SK-N-SH (cell line): ENCODE results near the gene NTSR1. TPM values are rescaled to one million over a fixed set of nuclear protein-coding genes. Genes with fewer than 3 reads are reported as not detected.

Experiments used
- CTCF ChIA-PET: fragments of 300-600, 350-600 bp; formaldehyde crosslinking; extraction: SDS; loops from one replicate; lab custom pipeline; 2021; lab: Yijun Ruan, JAX
- POLR2A ChIA-PET: fragments of 350-600 bp; sonication (Branson Sonifier 250); formaldehyde crosslinking; extraction: SDS; loops from one replicate; lab custom pipeline; 2020; ENCODE audit warnings: antibody characterized with exemption, inconsistent platforms; lab: Yijun Ruan, JAX
- DNase-seq: peaks from one replicate; pipeline ENCODE4 v3.0.0; 2012
- H2AFZ ChIP-seq: fragments of 200-600 bp; sonication (generic); 2 replicates; pipeline ENCODE4 v1.8.1; 2016; ENCODE audit warnings: antibody characterized with exemption, mild to moderate bottlenecking, low read depth
- H3F3A ChIP-seq: fragments of 200-600 bp; sonication (generic); replicated peaks from 2 replicates; pipeline ENCODE3; 2016; ENCODE audit warnings: antibody characterized with exemption, mild to moderate bottlenecking; ENCODE audit not compliant: insufficient read depth
- H3K27ac ChIP-seq, 2 experiments: fragments of 200-500 bp in 1 of 2; fragments of 200-600 bp in 1 of 2; sonication (Bioruptor generic) in 1 of 2; sonication (generic), shearing (Covaris generic) in 1 of 2; 2 replicates each; pipeline versions ENCODE4 v1.5.1 to v1.6.1; 2014 to 2016; ENCODE audit warnings: low read depth in 2 of 2, inconsistent platforms in 1 of 2, low read length in 1 of 2, mild to moderate bottlenecking in 1 of 2, mixed read lengths in 1 of 2
- H3K27me3 ChIP-seq: fragments of 200-600 bp; sonication (generic), shearing (Covaris generic); 2 replicates; pipeline ENCODE4 v1.6.1; 2016; ENCODE audit warnings: mixed run types; ENCODE audit not compliant: insufficient read depth
- H3K36me3 ChIP-seq, 2 experiments: fragments of 200-500 bp in 1 of 2; fragments of 200-600 bp in 1 of 2; sonication (Bioruptor generic) in 1 of 2; sonication (generic) in 1 of 2; replicated peaks in 1 of 2; 2 replicates each; pipeline versions ENCODE3 to v1.5.1; 2014 to 2016; ENCODE audit warnings: low read length in 1 of 2, mild to moderate bottlenecking in 1 of 2; ENCODE audit not compliant: insufficient read depth in 2 of 2, control insufficient read depth in 1 of 2
- H3K4me1 ChIP-seq, 2 experiments: fragments of 200-500 bp in 1 of 2; fragments of 200-600 bp in 1 of 2; sonication (Bioruptor generic) in 1 of 2; sonication (generic), shearing (Covaris generic) in 1 of 2; 2 replicates each; pipeline versions ENCODE4 v1.5.1 to v1.6.1; 2014 to 2016; ENCODE audit warnings: low read depth in 1 of 2, low read length in 1 of 2, mixed run types in 1 of 2; ENCODE audit not compliant: insufficient read depth in 2 of 2, control insufficient read depth in 1 of 2
- H3K4me2 ChIP-seq: fragments of 200-600 bp; sonication (generic), shearing (Covaris generic); 2 replicates; pipeline ENCODE4 v1.6.1; 2017; ENCODE audit warnings: mixed run types
- H3K4me3 ChIP-seq, 2 experiments: fragments of 200-500 bp in 1 of 2; fragments of 200-600 bp in 1 of 2; sonication (Bioruptor generic) in 1 of 2; sonication (generic), shearing (Covaris generic) in 1 of 2; 2 replicates each; pipeline versions ENCODE4 v1.5.1 to v1.8.1; 2014 to 2016; ENCODE audit warnings: low read depth in 2 of 2, inconsistent platforms in 1 of 2, low read length in 1 of 2, mild to moderate bottlenecking in 1 of 2, mixed read lengths in 1 of 2, moderate library complexity in 1 of 2
- H3K79me2 ChIP-seq: fragments of 200-600 bp; sonication (generic); 2 replicates; pipeline ENCODE4 v1.8.1; 2017; ENCODE audit warnings: mild to moderate bottlenecking; ENCODE audit not compliant: insufficient read depth
- H3K9ac ChIP-seq: fragments of 200-600 bp; sonication (generic); 2 replicates; pipeline ENCODE4 v1.6.1; 2017; ENCODE audit warnings: mixed run types
- H3K9me2 ChIP-seq: fragments of 200-600 bp; sonication (generic); 2 replicates; pipeline ENCODE4 v1.6.1; 2017; ENCODE audit warnings: mixed run types
- H3K9me3 ChIP-seq: fragments of 200-600 bp; sonication (generic); 2 replicates; pipeline ENCODE4 v1.6.1; 2017; ENCODE audit warnings: mixed run types, mild to moderate bottlenecking, moderate library complexity
- H4K20me1 ChIP-seq: fragments of 200-600 bp; sonication (generic); 2 replicates; pipeline ENCODE4 v1.6.1; 2017; ENCODE audit warnings: mild to moderate bottlenecking, mixed run types; ENCODE audit not compliant: insufficient read depth
- FOSL2 ChIP-seq: IDR thresholded peaks from 2 replicates; pipeline ENCODE4 v1.4.0; 2012; ENCODE audit warnings: low read depth, mild to moderate bottlenecking, moderate library complexity, borderline replicate concordance
- FOXJ3 ChIP-seq: sonication (generic); formaldehyde crosslinking; IDR thresholded peaks from 2 replicates; pipeline ENCODE4 v1.5.1; 2020; ENCODE audit warnings: mild to moderate bottlenecking, missing genetic modification reagents
- GATA2 ChIP-seq: sonication (generic); formaldehyde crosslinking; IDR thresholded peaks from 2 replicates; pipeline ENCODE4 v1.5.0; 2020; ENCODE audit warnings: mild to moderate bottlenecking, missing genetic modification reagents
- IRF3 ChIP-seq: fragments of 150-350 bp; IDR thresholded peaks from 2 replicates; pipeline ENCODE4 v1.6.1; 2016; ENCODE audit warnings: mild to moderate bottlenecking, low read depth, low read length
- JUND ChIP-seq: IDR thresholded peaks from 2 replicates; pipeline ENCODE4 v1.4.0; 2012
- MXI1 ChIP-seq: IDR thresholded peaks from 2 replicates; pipeline ENCODE4 v1.6.1; 2012; ENCODE audit warnings: mild to moderate bottlenecking, low read depth, low read length, improper control_type of control experiment
- NFIC ChIP-seq: IDR thresholded peaks from 2 replicates; pipeline ENCODE4 v1.4.0; 2012; ENCODE audit warnings: borderline replicate concordance
- NRF1 ChIP-seq: IDR thresholded peaks from 2 replicates; pipeline ENCODE4 v1.6.1; 2012; ENCODE audit warnings: low read depth, mild to moderate bottlenecking, low read length
- RAD21 ChIP-seq: IDR thresholded peaks from 2 replicates; pipeline ENCODE4 v1.6.1; 2012; ENCODE audit warnings: mild to moderate bottlenecking, low read length
- RXRA ChIP-seq: IDR thresholded peaks from 2 replicates; pipeline ENCODE4 v1.4.0; 2012; ENCODE audit warnings: low read depth, mild to moderate bottlenecking, borderline replicate concordance
- SIN3A ChIP-seq: IDR thresholded peaks from 2 replicates; pipeline ENCODE4 v1.6.1; 2012; ENCODE audit warnings: low read depth, mild to moderate bottlenecking, low read length, moderate library complexity, borderline replicate concordance
- TCF12 ChIP-seq: IDR thresholded peaks from 2 replicates; pipeline ENCODE4 v1.4.0; 2012
- TEAD4 ChIP-seq: IDR thresholded peaks from 2 replicates; pipeline ENCODE4 v1.4.0; 2012; ENCODE audit warnings: mild to moderate bottlenecking, borderline replicate concordance; ENCODE audit not compliant: insufficient read depth
- USF2 ChIP-seq: fragments of 150-350 bp; IDR thresholded peaks from 2 replicates; pipeline ENCODE4 v1.6.1; 2017; ENCODE audit warnings: antibody characterized with exemption, low read length, low read depth, borderline replicate concordance
- WGBS: methylation state at CpG from one replicate; pipeline ENCODE4 v1.1.6; 2017; ENCODE audit warnings: low lambda C conversion rate; 5-methylcytosine and 5-hydroxymethylcytosine counted together
- polyA plus RNA-seq, 3 experiments: library from polyadenylated mRNA; depleted of rRNA; stranded (reverse); fragments of >200 nt; gene quantifications; 2 replicates each; pipeline ENCODE4 v1.2.3, GENCODE V29; 2012

Gene NTSR1
- polyA plus RNA-seq, 1 of the 3 experiments (the other 2 are of a cell fraction): 8.2 TPM

DNA sequence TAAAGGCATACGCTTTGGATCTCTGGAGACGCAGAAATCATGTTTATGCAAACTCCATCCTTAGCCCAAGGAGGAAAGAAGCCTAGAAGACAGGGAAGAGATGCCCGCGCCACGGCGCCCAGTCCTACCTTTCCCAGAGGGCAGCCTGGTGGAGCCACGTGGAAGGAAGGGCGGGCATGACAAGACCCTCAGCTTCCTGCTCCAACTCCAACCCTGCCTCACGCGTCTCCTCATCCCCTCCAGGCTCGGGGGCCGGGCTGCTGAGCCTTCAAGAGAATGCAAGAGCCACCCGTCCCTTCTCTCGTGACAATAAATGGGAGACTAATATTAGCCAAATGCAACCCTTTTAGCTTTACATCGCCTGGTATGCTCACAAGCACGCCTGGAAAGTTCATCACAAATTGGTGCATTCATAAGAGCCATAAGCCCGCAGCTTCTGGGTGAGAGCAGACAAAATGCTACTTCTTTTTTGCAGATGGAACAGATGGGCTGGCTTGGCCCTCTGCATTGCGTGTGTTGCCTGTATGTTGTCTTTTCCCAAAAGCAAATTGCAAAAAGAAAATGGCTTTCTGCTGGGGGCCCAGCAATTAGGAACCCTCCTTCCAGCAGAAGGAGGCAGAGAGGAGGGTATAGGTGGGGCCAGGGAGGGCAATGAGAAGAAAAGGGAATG, 8.2 kb upstream of the NTSR1 start (continued):
- TF ChIP-seq USF2 (no peak), SIN3A (no peak), MXI1 (no peak)

DNA sequence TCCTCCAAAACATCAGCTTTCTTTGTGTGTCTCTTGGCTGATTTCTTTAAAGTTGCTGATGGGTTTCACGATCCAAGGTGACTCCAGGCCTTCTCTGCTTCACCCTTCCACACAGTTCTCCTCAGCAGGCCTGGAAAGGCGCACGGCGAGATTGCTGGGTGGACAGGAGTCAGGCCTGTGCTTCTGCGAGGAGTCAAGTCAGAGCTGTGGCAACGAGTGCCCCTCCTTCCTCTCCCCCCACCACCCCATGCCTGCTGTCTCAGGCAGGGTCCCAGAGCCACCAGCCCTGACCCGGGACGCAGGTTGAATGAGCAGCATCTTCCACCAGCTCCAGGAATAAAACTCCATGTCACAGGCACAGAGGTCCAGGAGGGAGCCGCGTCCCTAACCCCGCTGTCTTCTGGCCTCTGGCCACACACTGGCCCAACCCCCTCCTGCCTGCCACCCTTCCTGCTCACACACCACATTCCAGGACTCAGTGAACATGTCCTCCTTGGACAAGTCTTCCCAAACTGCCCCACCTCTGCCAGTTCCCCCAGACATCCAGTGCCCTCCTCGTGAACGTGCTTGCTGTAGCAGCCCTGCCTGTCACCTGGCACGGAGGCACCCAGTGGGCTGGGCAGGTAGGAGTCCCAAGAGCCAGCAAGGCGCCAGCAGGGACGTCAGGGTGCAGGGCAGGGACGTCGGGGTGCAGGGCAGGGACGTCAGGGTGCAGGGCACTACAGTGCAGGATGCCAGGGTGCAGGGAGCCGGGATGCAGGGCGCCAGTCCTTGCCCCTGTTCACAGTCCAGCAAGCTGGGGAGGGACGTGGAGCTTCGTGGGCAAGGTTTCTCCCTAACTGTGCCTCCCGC, 7.2 kb upstream of the NTSR1 start:
- no peaks in the 10 kb centered on the region for H3K27me3 ChIP-seq
- H3K36me3 ChIP-seq: no peaks in the 10 kb centered on the region
- H3K9me2 ChIP-seq: no peaks in the 10 kb centered on the region
- 85% methylated on average over 10 of the region's 24 CpGs for WGBS
- H4K20me1 ChIP-seq: no peaks in the 10 kb centered on the region
- H3K4me3 ChIP-seq: no peak overlapping the region
- TF ChIP-seq FOSL2 (no peak), RAD21 (no peak), USF2 (no peak), NRF1 (no peak), TEAD4 (no peak), FOXJ3 (CRISPR knock-in tag) (no peak), TCF12 (no peak), GATA2 (no peak)
- peaks cover 19 to 27% of the 10 kb centered on the region in 2 experiments; a peak in 3 of 4 replicates for H3K4me1 ChIP-seq
- DNase-seq: no peak
- no peak overlapping the region for H3K27ac ChIP-seq
- H3K4me2 ChIP-seq: no peak overlapping the region
- CTCF ChIA-PET: interaction anchor here (1.0 to 1.7 kb wide), 2 partner anchors 9 to 91 kb away, joined by 3 to 4 read pairs; no protein-coding TSS in a partner anchor
- H3K9me3 ChIP-seq: no peaks in the 10 kb centered on the region
- H3K9ac ChIP-seq: no peak overlapping the region
- peaks cover 15% of the 10 kb centered on the region for H3F3A ChIP-seq
- no peak overlapping the region for H2AFZ ChIP-seq
- POLR2A ChIA-PET: no interaction called here
- H3K79me2 ChIP-seq: no peaks in the 10 kb centered on the region

- Histone ChIP-seq H3K4me1 (peaks cover 19 to 27% of the 10 kb centered on the region in 2 experiments; a peak in 3 of 4 replicates), H3K79me2 (no peaks in the 10 kb centered on the region), H3F3A (peaks cover 15% of the 10 kb centered on the region), H3K9me2 (no peaks in the 10 kb centered on the region), H3K36me3 (no peaks in the 10 kb centered on the region), H3K9ac (no peak overlapping the region)
- 91% methylated on average over 7 of the region's 11 CpGs for WGBS
- POLR2A ChIA-PET: no interaction called here
- CTCF ChIA-PET: interaction anchor here (1.7 kb wide), 1 partner anchor 8 kb away, joined by 4 read pairs; no protein-coding TSS in a partner anchor
- no peak for DNase-seq
- TF ChIP-seq NFIC (no peak), RXRA (no peak), JUND (no peak), IRF3 (no peak), TEAD4 (no peak)
- TF ChIP-seq, all 33 proteins: peak for 0
- H3K27me3 ChIP-seq: no peaks in the 10 kb centered on the region
- H3K9me3 ChIP-seq: no peaks in the 10 kb centered on the region
- no peaks in the 10 kb centered on the region for H4K20me1 ChIP-seq
- H2AFZ ChIP-seq: no peak overlapping the region
- no peak overlapping the region for H3K4me2 ChIP-seq
- no peak overlapping the region for H3K4me3 ChIP-seq
- no peak overlapping the region for H3K27ac ChIP-seq
Observed at GRCh38 chr20:62702013-62702300, 6.7 kb upstream of the NTSR1 start.
